Psoas muscle (tissue), 8 donors: ENCODE data around the gene MED22. TPM values are rescaled to one million over a fixed set of nuclear protein-coding genes. Genes with fewer than 3 reads are reported as not detected.

Experiments used
- ATAC-seq, 4 donors: fragments of 200-7000 bp; cut with Tn5 transposase; one replicate each; pipeline ENCODE4 v1.9.1; 2020; ENCODE audit warnings: moderate library complexity in 3 of 4, mild to moderate bottlenecking in 2 of 4
- DNase-seq, 2 donors: peaks; one replicate each; pipeline ENCODE4 v3.0.0-alpha.2; 2020
- H3K27ac ChIP-seq: fragments of 200-600 bp; one replicate; pipeline ENCODE4 v1.8.0; 2022
- H3K27me3 ChIP-seq, 3 donors: fragments of 200-600 bp in 1 of 3; one replicate each; pipeline versions ENCODE4 v1.6.1 to v1.8.0; 2013 to 2022; ENCODE audit warnings: low read length in 2 of 3, mild to moderate bottlenecking in 2 of 3, moderate library complexity in 1 of 3; ENCODE audit not compliant: insufficient read depth in 3 of 3
- H3K36me3 ChIP-seq, 2 donors: fragments of 200-600 bp in 1 of 2; one replicate each; pipeline versions ENCODE4 v1.6.1 to v1.8.0; 2013 to 2022; ENCODE audit warnings: low read depth in 1 of 2, mild to moderate bottlenecking in 1 of 2, moderate library complexity in 1 of 2; ENCODE audit not compliant: insufficient read depth in 1 of 2
- H3K4me1 ChIP-seq: fragments of 200-600 bp; one replicate; pipeline ENCODE4 v1.8.0; 2022
- H3K4me3 ChIP-seq: fragments of 200-600 bp; one replicate; pipeline ENCODE4 v1.8.0; 2022; ENCODE audit warnings: mild to moderate bottlenecking
- H3K9me3 ChIP-seq: fragments of 200-600 bp; one replicate; pipeline ENCODE4 v1.8.0; 2022
- CTCF ChIP-seq: fragments of 200-600 bp; IDR thresholded peaks from one replicate; pipeline ENCODE4 v1.8.0; 2022; ENCODE audit warnings: antibody characterized with exemption
- WGBS, 3 donors: extraction: QIAGEN DNeasy Blood & Tissue Kit; methylation state at CpG; one replicate each; pipeline versions ENCODE4 v1.1.6 to v1.1.7; 2013; 5-methylcytosine and 5-hydroxymethylcytosine counted together
- intact Hi-C, 2 donors: fragments of 100-400 bp; cut with DNase I; formaldehyde crosslinking; loops; one replicate each; pipeline versions ENCODE4 v1.11.0 to v1.14.2; 2022
- polyA plus RNA-seq, 3 donors: library from polyadenylated mRNA; stranded (reverse); fragments of 200-250 nt; gene quantifications; one replicate each; pipeline ENCODE4 v1.2.3, GENCODE V29; 2013
- total RNA-seq, 4 donors: library from RNA; stranded (reverse); fragmentation: NEBNext Ultra II Directional in 2 of 4; extraction: Animal tissue kit (Norgen Biotek cat#: 25700) in 2 of 4; gene quantifications; one replicate each; pipeline versions ENCODE4 v1.2.1 to v1.2.4, GENCODE V29; 2021 to 2023
- donor health status: healthy with polysubstance abuse.
- donor health status: DM: no; HTN: no; CAD: no; lungs with moderate emphysema.
- donor health status: Bipolar disorder and iron deficiency.
- donor health status: healthy.
- donor health status: DM: yes; HTN: yes; CAD: no.
- donor health status: DM: no; HTN: no; CAD: no.
- donor health status: DM: no; HTN: no; CAD: no.
- donor health status: DM: yes; HTN: yes; CAD: no.

MED22 gene
- total and polyA plus RNA-seq, 7 donors: 7.5 to 43.5 (median 14.4) TPM

- peak in 1 of 2 donors; percentile 57 for DNase-seq
- TF ChIP-seq CTCF: no peak
- Histone ChIP-seq H3K9me3 (no peaks in the 10 kb centered on the region), H3K27me3 (no peaks in the 10 kb centered on the region), H3K36me3 (peaks cover 0 to 11% of the 10 kb centered on the region in 2 donors), H3K4me1 (peaks cover 48% of the 10 kb centered on the region), H3K4me3 (peak overlapping the region; percentile 100), H3K27ac (peak overlapping the region; percentile 97)
- WGBS, 3 donors: 1% methylated on average over 35 to 39 of the region's 39 CpGs
- ATAC-seq: peak in 2 of 4 donors; percentile 15 to 24
- intact Hi-C loops: loop anchor here (2.0 to 5.0 kb wide), 2 partner anchors 22 to 38 kb away; partner anchors contain the start of gene SURF6 (in 1 of the 2)
These were observed 27.3 kb upstream of the MED22 start for GRCh38 chr9:133375116-133375723.

- no peak for DNase-seq
- intact Hi-C loops: loop anchor here (2.0 to 5.0 kb wide), 2 partner anchors 22 to 37 kb away; partner anchors contain the start of gene SURF6 (in 1 of the 2)
- peaks cover 0 to 16% of the 10 kb centered on the region in 2 donors for H3K36me3 ChIP-seq
- no peaks in the 10 kb centered on the region for H3K27me3 ChIP-seq
- peak overlapping the region; percentile 97 for H3K27ac ChIP-seq
- H3K9me3 ChIP-seq: no peaks in the 10 kb centered on the region
- H3K4me1 ChIP-seq: peaks cover 54% of the 10 kb centered on the region
- 14 to 24% (median 19%) methylated on average over 12 of the region's 12 CpGs for WGBS, 3 donors
- no peak for TF ChIP-seq CTCF
- no peak for ATAC-seq
- H3K4me3 ChIP-seq: peak overlapping the region; percentile 100
These were observed 26.7 kb upstream of the MED22 start for GRCh38 chr9:133374612-133375115.

- H3K36me3 ChIP-seq: peaks cover 0 to 26% of the 10 kb centered on the region in 2 donors
- peaks cover 77% of the 10 kb centered on the region for H3K4me1 ChIP-seq
- WGBS, 3 donors: 31 to 47% (median 38%) methylated on average over 7 of the region's 7 CpGs
- H3K27ac ChIP-seq: peak overlapping the region; percentile 15
- no peaks in the 10 kb centered on the region for H3K27me3 ChIP-seq
- peak overlapping the region; percentile 4 for H3K4me3 ChIP-seq
- peak; percentile 53 to 81 for DNase-seq
- TF ChIP-seq CTCF: no peak
- no peaks in the 10 kb centered on the region for H3K9me3 ChIP-seq
- intact Hi-C loops: no loop called here
- no peak for ATAC-seq
These were observed 24.2 kb upstream of the MED22 start for GRCh38 chr9:133372144-133372543.

GRCh38 chr9:133371261-133371711, 23.4 kb upstream of the MED22 start:
- H3K36me3 ChIP-seq: peaks cover 0 to 35% of the 10 kb centered on the region in 2 donors
- ATAC-seq: no peak

More at GRCh38 chr9:133371261-133371711, 23.4 kb upstream of the MED22 start:
- H3K4me3 ChIP-seq: no peak overlapping the region
- H3K27ac ChIP-seq: no peak overlapping the region
- WGBS, 3 donors: 67 to 76% (median 69%) methylated on average over 12 of the region's 12 CpGs
- H3K9me3 ChIP-seq: no peaks in the 10 kb centered on the region
- no peak for TF ChIP-seq CTCF
- intact Hi-C loops: no loop called here
- H3K4me1 ChIP-seq: peaks cover 71% of the 10 kb centered on the region
- no peaks in the 10 kb centered on the region for H3K27me3 ChIP-seq
- no peak for DNase-seq
